Measurements from ENCODE around the gene KATNB1.
A peak's percentile ranks its signal among the peaks of the same experiment; 100 is the strongest.

The KATNB1 gene

GRCh38 chr16:57747996-57748395 is 12.4 kb downstream of the KATNB1 start:
- no peak overlapping the region for H3K4me3 ChIP-seq (ENCODE audit: low read depth, low read length)
- H3K27me3 ChIP-seq (ENCODE audit: insufficient read depth, low read depth, severe bottlenecking), result no peaks in the 10 kb centered on the region
- H3K27ac ChIP-seq, result no peak overlapping the region
- no peak for TF ChIP-seq CTCF (IDR thresholded peaks at IDR 0.05; ENCODE audit: low read depth, low read length)
- no peaks in the 10 kb centered on the region for H3K9me3 ChIP-seq (ENCODE audit: severe bottlenecking)
- H3K36me3 ChIP-seq, result peaks cover 18% of the 10 kb centered on the region
- no peak for DNase-seq

- Histone ChIP-seq H3K9me3 (ENCODE audit: severe bottlenecking) (no peaks in the 10 kb centered on the region), H3K36me3 (peaks cover 21% of the 10 kb centered on the region), H3K27ac (no peak overlapping the region), H3K27me3 (ENCODE audit: insufficient read depth, low read depth, severe bottlenecking) (no peaks in the 10 kb centered on the region), H3K4me3 (ENCODE audit: low read depth, low read length) (no peak overlapping the region)
- TF ChIP-seq CTCF (IDR thresholded peaks at IDR 0.05; ENCODE audit: low read depth, low read length), result no peak
- DNase-seq, result no peak
These were observed 13.0 kb downstream of the KATNB1 start for GRCh38 chr16:57748596-57748995.

- Histone ChIP-seq H3K27ac (no peak overlapping the region), H3K27me3 (ENCODE audit: insufficient read depth, low read depth, severe bottlenecking) (no peaks in the 10 kb centered on the region), H3K9me3 (ENCODE audit: severe bottlenecking) (no peaks in the 10 kb centered on the region), H3K36me3 (peaks cover 26% of the 10 kb centered on the region), H3K4me3 (ENCODE audit: low read depth, low read length) (no peak overlapping the region)
- DNase-seq, result no peak
- TF ChIP-seq CTCF (IDR thresholded peaks at IDR 0.05; ENCODE audit: low read depth, low read length), result no peak
These were observed 13.6 kb downstream of the KATNB1 start for GRCh38 chr16:57749101-57749692.

- H3K4me3 ChIP-seq (ENCODE audit: low read depth, low read length), result no peak overlapping the region
- H3K9me3 ChIP-seq (ENCODE audit: severe bottlenecking), result no peaks in the 10 kb centered on the region
- no peaks in the 10 kb centered on the region for H3K27me3 ChIP-seq (ENCODE audit: insufficient read depth, low read depth, severe bottlenecking)
- DNase-seq, result no peak
- no peak overlapping the region for H3K27ac ChIP-seq
- TF ChIP-seq CTCF (IDR thresholded peaks at IDR 0.05; ENCODE audit: low read depth, low read length), result no peak
- H3K36me3 ChIP-seq, result peaks cover 24% of the 10 kb centered on the region
These were observed 14.4 kb downstream of the KATNB1 start for GRCh38 chr16:57749856-57750452.

GRCh38 chr16:57750796-57751538 is 15.4 kb downstream of the KATNB1 start:
- Histone ChIP-seq H3K27me3 (ENCODE audit: insufficient read depth, low read depth, severe bottlenecking) (no peaks in the 10 kb centered on the region), H3K36me3 (peaks cover 32% of the 10 kb centered on the region), H3K4me3 (ENCODE audit: low read depth, low read length) (no peak overlapping the region), H3K9me3 (ENCODE audit: severe bottlenecking) (no peaks in the 10 kb centered on the region), H3K27ac (peak overlapping the region; percentile 22; the same call in 1 of the 2 replicates)
- TF ChIP-seq CTCF (IDR thresholded peaks at IDR 0.05; ENCODE audit: low read depth, low read length), result no peak
- DNase-seq, result no peak
